Activated CD4-positive, alpha-beta T cell treated with anti-CD3 and anti-CD28 coated beads for 4 hours (primary cell): ENCODE data around the gene NLGN1.

Experiments
- DNase-seq, 2 donors: peaks; one replicate each; pipeline ENCODE4 v3.0.0-alpha.2; 2020

The NLGN1 gene

DNA sequence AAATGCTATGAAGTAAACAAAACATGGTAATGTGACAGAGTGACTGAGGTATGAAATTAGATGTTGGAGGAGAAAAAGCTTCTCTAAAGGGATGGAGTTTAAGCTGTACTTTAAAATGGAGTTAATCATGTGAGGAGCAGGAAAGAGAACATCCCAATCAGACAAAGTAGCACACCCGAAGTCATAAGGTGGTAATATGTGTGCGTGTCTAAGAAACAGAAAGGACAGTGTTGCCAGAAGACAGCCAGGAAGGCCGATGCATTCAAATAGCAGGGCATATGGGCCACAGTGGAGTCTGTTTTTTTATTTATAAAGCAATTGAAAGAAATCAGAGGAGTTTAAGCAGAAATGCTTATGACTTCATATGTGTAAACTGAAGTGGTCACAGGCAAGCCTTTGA, 376.3 kb downstream of the NLGN1 start:
- DNase-seq, result no peak

DNA sequence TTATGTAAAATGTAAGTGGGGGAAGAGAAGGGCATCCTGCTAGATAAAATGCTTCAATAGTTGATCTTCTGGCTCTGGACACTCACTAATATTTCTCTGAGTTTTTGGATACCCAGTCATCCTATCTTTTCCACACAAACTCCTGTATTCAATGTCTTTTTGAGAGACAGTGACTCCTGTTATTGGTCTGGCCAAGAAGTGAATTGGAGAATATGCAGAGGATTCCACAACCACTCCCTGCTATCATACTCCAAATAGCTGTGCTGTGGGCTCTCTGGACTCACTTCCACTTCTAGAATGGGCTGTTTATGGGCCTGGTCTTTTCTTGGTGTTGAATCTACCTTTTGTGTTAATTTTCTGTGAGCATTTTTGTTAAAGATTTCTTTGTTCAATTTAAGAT, 376.8 kb downstream of the NLGN1 start:
- DNase-seq, result no peak

DNA sequence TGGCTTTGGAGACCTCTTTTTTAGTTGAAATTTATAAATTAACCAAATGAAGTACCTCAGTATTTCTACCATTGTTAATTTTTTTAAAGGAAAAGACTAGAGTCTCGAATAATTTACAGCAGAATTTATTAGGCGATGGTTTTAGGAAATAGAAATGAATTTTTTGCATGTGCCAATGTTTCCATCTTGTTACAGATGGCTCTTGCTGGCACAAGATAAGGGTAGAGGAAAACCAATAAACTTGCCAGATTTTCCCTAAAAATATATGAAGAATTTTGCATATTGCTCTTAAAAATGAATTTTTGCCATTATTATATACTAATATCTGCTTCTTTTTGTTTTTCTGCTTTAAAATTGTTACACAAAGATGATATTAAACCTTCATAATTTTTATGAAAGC, 380.7 kb downstream of the NLGN1 start:
- DNase-seq, result no peak

DNA sequence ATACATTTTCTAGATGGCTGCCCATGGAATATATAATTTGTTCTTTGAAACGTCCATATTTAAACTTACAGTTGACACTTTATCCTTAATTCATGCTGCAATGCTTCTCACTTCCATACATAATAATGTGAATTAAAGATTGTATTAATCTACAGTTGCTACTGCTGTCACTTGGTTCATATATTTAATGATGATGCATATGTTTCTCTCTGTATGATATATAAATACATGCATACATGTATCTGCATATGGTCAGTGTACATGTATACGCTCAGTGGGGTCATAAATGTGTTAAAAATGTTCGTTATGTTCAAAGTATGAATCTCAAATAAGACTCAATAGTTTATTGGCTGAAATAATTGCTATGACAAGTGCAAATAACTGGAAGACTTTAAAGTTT, 382.5 kb downstream of the NLGN1 start:
- no peak for DNase-seq

DNA sequence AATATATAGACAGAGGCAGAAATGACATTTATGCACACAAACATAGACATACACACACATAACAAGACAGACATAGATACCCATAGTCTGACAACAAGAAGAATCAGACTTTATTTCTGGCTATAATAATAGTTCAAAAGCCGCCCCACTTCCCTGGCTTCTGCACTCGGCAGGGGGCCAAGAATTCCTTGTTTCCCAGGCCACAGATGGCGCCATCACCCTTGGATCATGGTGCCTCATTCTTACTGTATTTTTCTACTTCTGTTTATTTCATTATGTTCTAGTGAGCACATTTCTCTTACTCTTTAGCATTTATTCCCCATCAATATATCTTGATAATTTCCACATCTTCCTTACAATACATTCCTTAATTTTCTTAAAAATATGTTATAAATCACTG, 387.5 kb downstream of the NLGN1 start:
- DNase-seq, result no peak

GRCh38 chr3:173789530-173790162, 392.1 kb downstream of the NLGN1 start:
- DNase-seq, result no peak

GRCh38 chr3:173793963-173794362, 396.4 kb downstream of the NLGN1 start:
- no peak for DNase-seq

- no peak for DNase-seq
Measured at GRCh38 chr3:173796405-173796804, 398.9 kb downstream of the NLGN1 start.

GRCh38 chr3:173796890-173797289, 399.3 kb downstream of the NLGN1 start:
- no peak for DNase-seq

GRCh38 chr3:173799060-173799816, 401.7 kb downstream of the NLGN1 start:
- DNase-seq, result no peak

GRCh38 chr3:173800154-173800553, 402.6 kb downstream of the NLGN1 start:
- DNase-seq, result no peak

DNA sequence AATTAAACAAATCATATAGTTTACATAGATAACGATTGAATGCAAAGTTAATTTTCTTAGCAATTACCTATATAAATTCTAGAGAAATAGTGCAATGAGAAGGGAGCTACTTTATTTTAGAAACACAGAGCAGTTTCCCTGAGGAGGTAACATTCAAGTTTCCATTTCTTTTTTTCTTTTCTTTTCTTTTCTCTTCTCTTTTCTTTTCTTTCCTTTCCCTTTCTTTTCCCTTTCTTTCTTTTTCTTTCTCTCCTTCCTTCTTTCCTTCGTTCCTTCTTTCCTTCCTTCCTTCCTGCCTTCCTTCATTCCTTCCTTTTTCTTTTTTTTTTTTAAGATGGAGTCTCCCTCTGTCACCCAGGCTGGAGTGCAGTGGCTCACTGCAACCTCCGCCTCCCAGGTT, 417.3 kb downstream of the NLGN1 start:
- no peak for DNase-seq

- no peak for DNase-seq
Measured at GRCh38 chr3:173819368-173819767, 421.8 kb downstream of the NLGN1 start.

GRCh38 chr3:173823911-173824460, 426.4 kb downstream of the NLGN1 start:
- no peak for DNase-seq

DNA sequence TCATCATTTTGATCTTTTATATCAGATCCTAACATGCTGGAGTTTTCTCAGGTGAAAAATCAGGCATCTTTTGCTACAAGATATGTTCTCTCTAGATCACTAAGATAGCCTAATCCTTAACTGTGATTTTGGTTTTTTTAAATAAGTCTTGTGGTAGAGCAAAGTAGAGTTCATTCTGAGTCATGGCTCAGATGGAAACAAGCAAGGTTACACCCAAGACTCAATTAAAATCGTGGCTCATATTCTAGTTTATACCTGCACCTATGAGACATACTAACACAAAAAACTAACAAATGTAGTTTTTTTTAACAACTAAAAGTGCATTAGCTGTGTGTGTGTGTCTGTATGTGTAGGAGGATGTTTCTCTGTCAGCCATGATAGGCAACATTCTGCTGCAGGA, 428.2 kb downstream of the NLGN1 start:
- no peak for DNase-seq

DNA sequence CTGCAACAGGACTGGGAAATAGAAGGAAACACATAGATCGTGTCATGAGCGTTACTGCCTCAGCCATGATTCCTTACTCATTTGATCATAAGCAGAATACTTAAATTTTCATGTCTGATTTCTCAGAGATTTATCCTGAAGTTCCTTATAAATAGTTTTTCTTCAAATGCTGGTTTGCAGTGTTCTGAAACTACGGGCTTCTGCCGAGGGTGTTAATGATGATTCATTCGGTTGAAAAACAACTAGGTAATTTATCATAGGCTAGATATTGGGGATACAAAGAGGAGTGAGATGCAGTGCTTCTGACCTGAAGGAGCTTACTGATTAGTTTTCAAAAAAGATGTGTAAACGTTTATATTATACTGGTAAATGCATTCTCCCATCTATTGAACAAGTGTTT, 428.9 kb downstream of the NLGN1 start:
- DNase-seq, result no peak

- DNase-seq, result no peak
Measured at GRCh38 chr3:173826901-173827609, 429.5 kb downstream of the NLGN1 start.

DNA sequence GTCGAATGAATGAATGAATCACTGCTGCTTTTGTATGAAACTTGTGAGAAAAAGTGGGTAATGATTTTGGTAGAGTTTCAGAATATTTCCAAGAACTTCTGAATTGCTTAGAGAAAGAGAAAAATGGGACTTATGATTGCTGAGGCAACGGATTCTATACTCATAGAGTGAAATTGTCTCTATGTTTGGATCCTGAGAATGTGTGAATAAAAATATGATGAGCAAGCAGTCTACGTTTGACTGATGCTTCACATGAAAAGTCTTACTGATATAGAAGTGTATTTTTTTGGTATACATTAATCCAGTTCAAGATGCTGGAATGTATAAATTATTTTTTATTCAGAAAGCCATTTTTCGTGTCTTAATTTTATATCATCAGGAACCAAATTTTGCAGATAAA, 441.1 kb downstream of the NLGN1 start:
- no peak for DNase-seq

GRCh38 chr3:173839859-173840258, 442.3 kb downstream of the NLGN1 start:
- no peak for DNase-seq

DNA sequence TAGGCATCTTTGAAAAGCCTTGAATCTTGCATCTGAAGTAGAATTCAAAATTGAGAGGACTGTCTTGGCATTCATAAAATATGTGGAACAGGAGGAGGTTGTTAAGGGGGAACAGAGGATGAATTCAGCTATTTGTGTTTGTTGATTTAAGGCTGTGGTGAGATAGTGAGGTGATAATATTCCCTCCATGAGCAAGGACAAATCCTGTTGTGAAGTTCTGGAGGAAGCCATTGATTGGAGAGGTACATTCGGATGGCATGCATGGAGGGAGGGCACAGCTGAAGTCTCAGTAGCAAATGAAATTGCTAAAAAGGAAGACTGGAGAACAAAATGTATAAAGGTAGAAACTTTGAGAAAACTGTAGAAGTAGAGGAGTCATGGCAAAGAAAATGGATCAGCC, 443.8 kb downstream of the NLGN1 start:
- no peak for DNase-seq

DNA sequence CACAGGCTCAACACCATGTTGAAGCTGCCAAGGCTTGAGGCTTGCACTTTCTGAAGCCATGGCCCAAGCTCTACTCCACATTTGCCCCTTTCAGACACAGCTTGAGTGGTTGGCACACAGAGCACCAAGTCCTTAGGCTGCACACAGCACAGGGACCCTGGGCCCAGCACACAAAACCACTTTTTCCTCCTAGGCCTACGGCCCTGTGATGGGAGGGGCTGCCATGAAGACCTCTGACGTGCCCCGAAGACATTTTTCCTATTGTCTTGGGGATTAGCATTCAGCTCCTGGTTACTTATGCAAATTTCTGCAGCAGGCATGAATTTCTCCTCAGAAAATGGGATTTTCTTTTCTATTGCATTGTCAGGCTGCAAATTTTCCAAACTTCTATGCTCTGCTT, 445.5 kb downstream of the NLGN1 start:
- DNase-seq, result no peak

DNA sequence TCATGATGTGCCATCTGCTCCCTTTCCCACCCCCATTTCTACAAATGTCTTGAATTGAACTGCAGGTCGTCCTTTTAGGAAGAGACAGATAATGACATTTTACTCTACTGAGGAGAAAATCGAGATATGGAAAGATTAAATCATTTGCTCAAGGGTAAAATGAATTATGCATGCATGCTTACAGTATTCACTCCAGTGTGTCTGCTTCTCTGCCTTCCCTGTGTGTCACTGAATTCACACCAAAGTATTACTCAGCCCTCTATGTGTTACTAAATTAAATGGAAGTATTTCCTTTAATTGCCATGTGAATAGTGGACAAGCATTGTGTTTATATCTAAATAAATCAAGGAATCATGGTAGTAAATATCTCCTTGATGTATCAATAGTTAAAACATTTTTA, 449.0 kb downstream of the NLGN1 start:
- no peak for DNase-seq

- no peak for DNase-seq
Measured at GRCh38 chr3:173849489-173849888, 451.9 kb downstream of the NLGN1 start.

DNA sequence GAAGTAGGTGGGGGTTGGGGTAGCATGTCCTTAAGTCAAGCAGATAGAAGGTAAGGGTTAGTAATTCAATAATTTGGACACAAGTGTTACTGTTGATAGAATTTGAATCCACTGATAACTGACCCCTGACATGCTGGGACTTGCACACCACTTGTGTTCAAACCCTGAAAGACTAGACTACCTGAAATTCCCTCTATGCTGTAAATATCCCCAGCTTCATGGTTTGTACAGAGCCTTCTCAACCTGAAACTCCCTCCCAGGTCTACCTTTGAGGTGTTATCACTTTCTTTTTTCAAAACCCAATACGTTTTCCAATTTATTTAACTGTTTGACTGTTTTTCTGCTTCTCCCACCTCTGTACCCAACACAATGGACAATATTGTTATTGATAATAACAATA, 459.6 kb downstream of the NLGN1 start:
- no peak for DNase-seq
